GM12865 (cell line): ENCODE measurements around the gene HECA.

Source experiments
- DNase-seq: peaks from one replicate; pipeline ENCODE4 v3.0.0; 2010; ENCODE audit warnings: low read depth
- H3K4me3 ChIP-seq: 2 replicates; pipeline ENCODE4 v1.5.1; 2011; ENCODE audit warnings: mild to moderate bottlenecking, low read depth, low read length, control low read depth
- TF ChIP-seq, protein P1 (sequence below): IDR thresholded peaks from 2 replicates; pipeline ENCODE4 v1.5.1; 2011; ENCODE audit warnings: low read length, control low read depth, low read depth, inconsistent platforms; ENCODE audit not compliant: insufficient read depth; ENCODE audit errors: missing control alignments

The HECA gene

DNA sequence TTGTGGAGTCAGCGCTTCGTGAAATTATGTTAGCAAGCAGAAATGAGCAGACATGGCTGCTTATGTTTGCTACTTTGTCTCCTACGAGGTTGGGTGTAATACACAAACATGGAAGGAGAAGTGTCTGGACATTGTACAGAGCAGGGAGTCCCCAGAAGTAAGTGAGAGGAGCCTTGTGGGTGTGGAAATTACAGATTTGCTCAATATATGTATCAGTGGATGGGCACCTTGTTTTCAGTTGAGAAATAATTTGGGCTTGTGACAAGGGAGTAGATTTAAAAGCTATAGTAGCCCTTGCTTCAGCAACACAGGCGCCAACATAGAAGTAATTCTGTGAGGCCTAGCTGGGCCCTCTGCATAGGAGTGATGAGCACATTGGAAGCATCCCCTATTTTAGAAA lies 49.2 kb downstream of the HECA start:
- no peak overlapping the region for H3K4me3 ChIP-seq
- TF ChIP-seq, protein P1, sequence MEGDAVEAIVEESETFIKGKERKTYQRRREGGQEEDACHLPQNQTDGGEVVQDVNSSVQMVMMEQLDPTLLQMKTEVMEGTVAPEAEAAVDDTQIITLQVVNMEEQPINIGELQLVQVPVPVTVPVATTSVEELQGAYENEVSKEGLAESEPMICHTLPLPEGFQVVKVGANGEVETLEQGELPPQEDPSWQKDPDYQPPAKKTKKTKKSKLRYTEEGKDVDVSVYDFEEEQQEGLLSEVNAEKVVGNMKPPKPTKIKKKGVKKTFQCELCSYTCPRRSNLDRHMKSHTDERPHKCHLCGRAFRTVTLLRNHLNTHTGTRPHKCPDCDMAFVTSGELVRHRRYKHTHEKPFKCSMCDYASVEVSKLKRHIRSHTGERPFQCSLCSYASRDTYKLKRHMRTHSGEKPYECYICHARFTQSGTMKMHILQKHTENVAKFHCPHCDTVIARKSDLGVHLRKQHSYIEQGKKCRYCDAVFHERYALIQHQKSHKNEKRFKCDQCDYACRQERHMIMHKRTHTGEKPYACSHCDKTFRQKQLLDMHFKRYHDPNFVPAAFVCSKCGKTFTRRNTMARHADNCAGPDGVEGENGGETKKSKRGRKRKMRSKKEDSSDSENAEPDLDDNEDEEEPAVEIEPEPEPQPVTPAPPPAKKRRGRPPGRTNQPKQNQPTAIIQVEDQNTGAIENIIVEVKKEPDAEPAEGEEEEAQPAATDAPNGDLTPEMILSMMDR = no peak
- no peak for DNase-seq

DNA sequence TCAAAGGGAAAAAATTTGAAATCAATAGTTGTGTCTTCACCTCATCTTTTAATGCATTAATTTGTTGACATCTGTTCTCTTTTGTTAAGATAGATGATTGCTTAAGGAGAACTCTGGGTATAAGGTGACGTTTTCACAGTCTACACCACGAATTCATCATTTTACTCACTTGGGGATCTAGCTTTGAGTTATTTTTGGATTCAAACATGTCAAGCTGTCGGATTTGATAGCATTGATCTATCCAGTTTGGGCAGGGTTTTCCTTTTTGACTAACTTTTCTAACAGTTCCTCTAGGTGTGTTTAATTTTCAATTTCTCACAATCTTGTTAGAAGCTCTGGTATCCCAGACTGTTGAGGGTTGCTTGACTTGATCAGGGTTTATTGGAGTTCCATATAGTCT lies 49.6 kb downstream of the HECA start:
- DNase-seq = no peak
- H3K4me3 ChIP-seq = no peak overlapping the region
- TF ChIP-seq, protein P1 = no peak

DNA sequence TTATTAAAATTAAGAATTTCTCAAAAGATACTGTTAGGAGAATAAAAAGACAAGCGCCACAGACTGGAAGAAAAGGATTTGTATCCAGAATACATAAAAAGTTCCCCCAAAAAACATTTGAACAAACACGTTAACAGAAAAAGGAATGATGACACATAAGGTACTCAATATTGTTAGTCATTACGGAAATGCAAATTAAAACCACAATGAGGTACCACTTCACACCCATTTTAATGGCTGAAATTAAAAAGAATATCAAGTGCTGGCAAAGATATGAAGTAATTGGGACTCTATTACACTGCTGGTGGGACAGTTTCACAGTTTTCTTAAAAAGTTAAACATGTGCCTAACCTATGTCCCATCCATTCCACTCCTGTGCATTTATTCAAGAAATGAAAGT lies 51.4 kb downstream of the HECA start:
- DNase-seq = no peak
- TF ChIP-seq, protein P1 = no peak
- no peak overlapping the region for H3K4me3 ChIP-seq

DNA sequence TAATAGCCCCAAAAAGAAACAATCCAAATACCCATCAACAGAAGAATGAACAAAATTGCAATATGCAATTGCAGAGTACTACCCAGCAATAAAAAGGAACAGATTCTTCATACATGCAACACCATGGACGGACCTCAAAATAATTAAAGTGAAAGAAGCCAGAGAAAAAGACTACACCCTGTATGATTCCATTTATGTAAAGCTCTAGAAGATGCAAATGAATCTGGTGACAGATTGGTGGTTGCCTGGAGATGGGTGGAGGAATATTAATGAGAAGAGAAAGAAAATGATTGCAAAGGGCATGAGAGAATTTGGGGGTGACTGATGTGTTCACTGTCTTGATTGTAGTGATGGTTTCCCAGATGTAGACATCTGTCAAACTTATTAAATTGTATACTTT lies 51.8 kb downstream of the HECA start:
- no peak overlapping the region for H3K4me3 ChIP-seq

DNA sequence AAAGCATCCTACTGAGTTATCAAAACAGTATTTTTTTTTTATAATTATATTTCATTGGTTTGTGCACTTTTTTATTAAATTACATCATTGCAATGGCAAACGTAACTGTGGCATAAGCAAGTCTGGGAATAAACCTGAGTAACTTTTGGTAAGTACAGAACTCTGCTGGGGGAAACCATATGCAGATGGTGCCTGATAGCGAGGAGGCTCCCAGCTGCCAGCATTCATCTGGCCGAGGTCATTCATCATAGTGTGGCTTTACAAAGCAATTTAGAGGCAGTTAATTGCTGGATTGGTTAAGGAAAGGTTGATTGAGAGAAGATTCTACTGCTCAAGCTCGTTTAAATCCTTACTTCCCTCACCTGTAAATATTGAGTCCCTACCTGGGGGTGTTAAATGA lies 52.6 kb downstream of the HECA start:
- no peak for DNase-seq

More for the DNA sequence above, 51.8 kb downstream of the HECA start:
- no peak for DNase-seq
- TF ChIP-seq, protein P1 = no peak

DNA sequence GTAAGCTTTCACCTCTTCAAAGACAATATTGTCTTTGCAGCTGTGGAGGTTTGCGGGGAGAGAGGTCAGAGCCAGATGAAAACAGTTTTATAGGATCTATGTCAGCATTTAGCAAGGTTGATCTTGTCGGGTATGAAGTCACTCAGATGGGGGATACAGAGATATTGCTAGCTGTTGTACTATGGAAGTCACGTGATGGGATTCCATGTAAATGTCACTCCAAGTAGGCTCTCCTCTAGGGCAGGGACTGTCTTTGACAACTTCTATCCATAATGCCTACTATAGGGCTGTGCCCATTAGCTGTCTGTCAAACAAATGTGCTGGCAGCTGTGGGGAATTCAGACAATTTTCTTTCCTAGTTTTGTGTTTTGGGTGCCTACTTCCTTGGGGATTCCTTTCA lies 54.8 kb downstream of the HECA start:
- no peak for DNase-seq
- TF ChIP-seq, protein P1 = no peak
- H3K4me3 ChIP-seq = no peak overlapping the region

More for the DNA sequence above, 52.6 kb downstream of the HECA start:
- H3K4me3 ChIP-seq = no peak overlapping the region
- TF ChIP-seq, protein P1 = no peak

DNA sequence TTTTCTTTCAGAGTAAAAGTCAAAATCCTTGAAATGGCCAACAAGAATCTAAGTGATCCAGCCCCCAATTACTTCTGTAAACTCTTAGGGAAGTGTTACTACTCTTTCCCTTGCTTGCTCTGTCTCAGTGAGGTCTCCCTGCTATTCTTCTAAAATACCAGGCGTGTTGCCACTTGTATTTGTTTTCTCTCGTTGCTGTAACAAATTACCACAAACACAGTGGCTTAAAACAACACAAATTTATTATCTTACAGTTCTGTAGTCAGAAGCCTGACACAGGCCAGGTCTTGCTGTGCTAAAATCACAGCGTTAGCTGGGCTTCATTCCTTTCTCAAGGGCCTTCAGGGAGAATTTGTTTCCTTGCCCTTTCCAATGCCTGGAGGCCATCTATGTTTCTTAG lies 59.9 kb downstream of the HECA start:
- TF ChIP-seq, protein P1 = no peak
- no peak overlapping the region for H3K4me3 ChIP-seq
- no peak for DNase-seq
